ENCODE measurements around the gene ETV1.

ETV1 gene

GRCh38 chr7:14016950-14017349 lies 27.5 kb upstream of the ETV1 start:
- TF ChIP-seq CTCF (IDR thresholded peaks at IDR 0.05; ENCODE audit: low read depth, low read length), result no peak
- no peak for DNase-seq (ENCODE audit: extremely low read depth, low read depth)

- no peak for DNase-seq (ENCODE audit: extremely low read depth, low read depth)
- no peak for TF ChIP-seq CTCF (IDR thresholded peaks at IDR 0.05; ENCODE audit: low read depth, low read length)
Measured at GRCh38 chr7:14013898-14014297, 24.4 kb upstream of the ETV1 start.

- no peak for TF ChIP-seq CTCF (IDR thresholded peaks at IDR 0.05; ENCODE audit: low read depth, low read length)
Measured at GRCh38 chr7:14009453-14010418, 20.3 kb upstream of the ETV1 start.

GRCh38 chr7:14001139-14001538 lies 11.7 kb upstream of the ETV1 start:
- DNase-seq (ENCODE audit: extremely low read depth, low read depth), result no peak
- no peak for TF ChIP-seq CTCF (IDR thresholded peaks at IDR 0.05; ENCODE audit: low read depth, low read length)

More at GRCh38 chr7:14009453-14010418, 20.3 kb upstream of the ETV1 start:
- DNase-seq (ENCODE audit: extremely low read depth, low read depth), result no peak

- DNase-seq (ENCODE audit: extremely low read depth, low read depth), result no peak
- no peak for TF ChIP-seq CTCF (IDR thresholded peaks at IDR 0.05; ENCODE audit: low read depth, low read length)
Measured at GRCh38 chr7:14000247-14000646, 10.8 kb upstream of the ETV1 start.

GRCh38 chr7:13998866-13999265 lies 9.4 kb upstream of the ETV1 start:
- DNase-seq (ENCODE audit: extremely low read depth, low read depth), result no peak
- no peak for TF ChIP-seq CTCF (IDR thresholded peaks at IDR 0.05; ENCODE audit: low read depth, low read length)

- no peak for DNase-seq (ENCODE audit: extremely low read depth, low read depth)
- TF ChIP-seq CTCF (IDR thresholded peaks at IDR 0.05; ENCODE audit: low read depth, low read length), result no peak
Measured at GRCh38 chr7:13992596-13992964, 3.1 kb upstream of the ETV1 start.
